GM23248 (cell line): ENCODE data around the gene NUDT22. TPM values are rescaled to one million over a fixed set of nuclear protein-coding genes. Genes with fewer than 3 reads are reported as not detected.

Experiments used
- DNase-seq: peaks from one replicate; pipeline ENCODE4 v3.0.0-alpha.2; 2015
- H2AFZ ChIP-seq: fragments of 200-600 bp; sonication (generic); 2 replicates; pipeline ENCODE4 v1.6.1; 2016; ENCODE audit warnings: antibody characterized with exemption
- H3F3A ChIP-seq: fragments of 200-600 bp; sonication (generic); 2 replicates; pipeline ENCODE4 v1.6.1; 2016; ENCODE audit warnings: mild to moderate bottlenecking, antibody characterized with exemption, mixed run types; ENCODE audit not compliant: insufficient read depth
- H3K27ac ChIP-seq: fragments of 200-600 bp; sonication (generic); 2 replicates; pipeline ENCODE4 v1.5.1; 2016; ENCODE audit warnings: mild to moderate bottlenecking
- H3K27me3 ChIP-seq: fragments of 200-600 bp; sonication (generic); replicated peaks from 2 replicates; pipeline ENCODE4 v1.6.1; 2016; ENCODE audit warnings: mild to moderate bottlenecking; ENCODE audit not compliant: insufficient read depth
- H3K36me3 ChIP-seq: fragments of 200-600 bp; sonication (generic); 2 replicates; pipeline ENCODE4 v1.6.1; 2016; ENCODE audit warnings: low read depth, mild to moderate bottlenecking
- H3K4me1 ChIP-seq: fragments of 200-600 bp; sonication (generic); 2 replicates; pipeline ENCODE4 v1.6.1; 2016; ENCODE audit warnings: mild to moderate bottlenecking; ENCODE audit not compliant: insufficient read depth
- H3K4me2 ChIP-seq: fragments of 200-600 bp; sonication (generic); one replicate; pipeline ENCODE4 v1.6.1; 2016; ENCODE audit warnings: mild to moderate bottlenecking; ENCODE audit not compliant: unreplicated experiment
- H3K4me3 ChIP-seq: fragments of 200-600 bp; sonication (generic); 2 replicates; pipeline ENCODE4 v1.5.1; 2016; ENCODE audit warnings: mild to moderate bottlenecking
- H3K79me2 ChIP-seq: fragments of 200-600 bp; sonication (generic); 2 replicates; pipeline ENCODE4 v1.6.1; 2016; ENCODE audit warnings: mild to moderate bottlenecking; ENCODE audit not compliant: insufficient read depth
- H3K9ac ChIP-seq: fragments of 200-600 bp; sonication (generic); 2 replicates; pipeline ENCODE4 v1.6.1; 2016; ENCODE audit warnings: mild to moderate bottlenecking
- H3K9me2 ChIP-seq: fragments of 200-600 bp; sonication (generic); 2 replicates; pipeline ENCODE4 v1.6.1; 2016; ENCODE audit warnings: mixed run types, mild to moderate bottlenecking, moderate library complexity; ENCODE audit not compliant: insufficient read depth
- H3K9me3 ChIP-seq: fragments of 200-600 bp; sonication (generic); one replicate; pipeline ENCODE4 v1.6.1; 2017; ENCODE audit warnings: low read depth
- H4K20me1 ChIP-seq: fragments of 200-600 bp; sonication (generic); 2 replicates; pipeline ENCODE4 v1.6.0; 2016; ENCODE audit not compliant: insufficient read depth
- EZH2 ChIP-seq: fragments of 200-600 bp; sonication (generic); IDR thresholded peaks from 2 replicates; pipeline ENCODE4 v1.6.1; 2018; ENCODE audit warnings: antibody characterized with exemption, mild to moderate bottlenecking; ENCODE audit not compliant: insufficient read depth, poor library complexity, severe bottlenecking
- EZH2phosphoT487 ChIP-seq: fragments of 200-600 bp; sonication (generic); IDR thresholded peaks from 2 replicates; pipeline ENCODE4 v1.6.1; 2018; ENCODE audit warnings: antibody characterized with exemption, moderate library complexity, mild to moderate bottlenecking, low read depth; ENCODE audit not compliant: insufficient read depth
- WGBS, 2 experiments: methylation state at CpG; one replicate each; pipeline ENCODE4 v1.1.6; 2015 to 2017; ENCODE audit warnings: low lambda C conversion rate in 2 of 2, low coverage in 1 of 2; ENCODE audit errors: missing lambda C conversion rate in 2 of 2; 5-methylcytosine and 5-hydroxymethylcytosine counted together
- in situ Hi-C: fragments of 300-500 bp; cut with MboI; formaldehyde crosslinking; loops from 2 replicates; pipeline ENCODE4 v1.15.0; 2020
- polyA plus RNA-seq: library from polyadenylated mRNA; unstranded; fragments of >200 nt; fragmentation: Nextera tagmentation; extraction: Ambion mirVana; gene quantifications from 2 replicates; pipeline ENCODE4 v1.2.1, GENCODE V29; 2016
- total RNA-seq: library from RNA; depleted of rRNA; stranded (reverse); fragments of >200 nt; shearing (Covaris generic); gene quantifications from 2 replicates; pipeline ENCODE4 v1.2.3, GENCODE V29; 2014

The NUDT22 gene
- total and polyA plus RNA-seq, 2 experiments from 2014 or later: 74.5 to 97.9 TPM

DNA sequence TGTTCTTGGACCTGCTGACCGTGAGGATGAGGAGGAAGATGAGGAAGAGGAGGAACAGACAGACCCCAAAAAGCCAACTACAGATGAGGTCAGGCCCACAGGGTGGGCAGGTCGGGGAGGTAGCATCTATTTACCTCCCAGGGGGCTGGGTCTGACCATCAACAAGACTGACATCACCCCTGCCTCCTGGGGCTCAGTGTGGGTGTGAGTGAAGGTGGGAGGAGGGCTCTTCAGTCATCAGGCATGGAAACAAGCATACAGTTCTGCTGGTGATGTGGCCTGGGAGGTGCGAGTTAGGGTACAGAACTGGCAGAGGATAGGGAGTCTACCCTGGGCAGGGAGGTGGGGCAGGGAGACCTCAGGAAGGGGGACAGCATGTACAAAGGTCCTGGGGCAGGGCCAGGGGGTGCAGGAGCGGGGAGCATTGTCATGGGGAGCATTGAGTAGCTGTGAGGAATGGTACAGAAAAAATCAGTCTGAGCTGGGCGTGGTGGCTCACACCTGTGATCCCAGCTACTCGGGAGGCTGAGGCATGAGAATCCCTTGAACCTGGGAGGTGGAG lies 34.2 kb downstream of the NUDT22 start:
- H3F3A ChIP-seq: no peaks in the 10 kb centered on the region

DNA sequence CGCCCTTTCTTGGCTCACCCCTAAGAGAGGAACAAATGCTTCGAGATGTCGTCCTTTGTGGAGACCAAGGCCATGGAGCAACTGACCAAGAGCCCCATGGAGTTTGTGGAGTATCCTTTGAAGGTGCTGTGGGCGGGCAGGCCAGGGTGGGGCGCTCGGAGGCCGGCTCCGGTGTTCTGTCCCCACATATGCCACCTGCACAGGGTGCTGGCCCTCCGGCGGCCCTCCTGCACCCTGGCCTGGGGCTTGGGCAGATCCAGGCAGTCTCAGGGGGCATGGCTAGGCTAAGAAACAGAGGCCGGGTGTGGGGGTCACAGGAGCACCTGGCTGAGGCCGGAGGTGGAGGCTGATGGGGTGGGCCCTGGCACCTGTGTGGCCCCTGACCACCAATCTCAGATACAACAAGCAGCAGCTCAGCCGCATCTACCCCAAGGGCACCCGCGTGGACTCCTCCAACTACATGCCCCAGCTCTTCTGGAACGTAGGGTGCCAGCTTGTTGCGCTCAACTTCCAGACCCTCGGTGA lies 35.5 kb downstream of the NUDT22 start:
- H3K4me3 ChIP-seq: no peak overlapping the region
- no peaks in the 10 kb centered on the region for H3K27me3 ChIP-seq
- WGBS, 2 experiments: 93% methylated on average over 18 of the region's 18 CpGs
- no peaks in the 10 kb centered on the region for H4K20me1 ChIP-seq
- no peak for TF ChIP-seq EZH2phosphoT487
- TF ChIP-seq EZH2: no peak
- no peak overlapping the region for H3K9ac ChIP-seq
- no peak overlapping the region for H3K27ac ChIP-seq
- DNase-seq: no peak
- no peaks in the 10 kb centered on the region for H3K9me3 ChIP-seq
- no peaks in the 10 kb centered on the region for H3K9me2 ChIP-seq
- H3K4me1 ChIP-seq: no peaks in the 10 kb centered on the region
- in situ Hi-C loops: no loop called here
- no peaks in the 10 kb centered on the region for H3F3A ChIP-seq
- H3K36me3 ChIP-seq: peaks cover 7% of the 10 kb centered on the region; the same call in 1 of the 2 replicates
- H3K4me2 ChIP-seq: no peak overlapping the region
- H3K79me2 ChIP-seq: no peaks in the 10 kb centered on the region
- no peak overlapping the region for H2AFZ ChIP-seq

More for the DNA sequence above, 34.2 kb downstream of the NUDT22 start:
- Histone ChIP-seq H3K27ac (no peak overlapping the region), H3K79me2 (no peaks in the 10 kb centered on the region), H3K9me3 (no peaks in the 10 kb centered on the region), H3K4me1 (no peaks in the 10 kb centered on the region), H3K27me3 (no peaks in the 10 kb centered on the region), H3K4me3 (no peak overlapping the region), H3K9me2 (no peaks in the 10 kb centered on the region), H3K36me3 (peaks cover 7% of the 10 kb centered on the region; the same call in 1 of the 2 replicates), H4K20me1 (no peaks in the 10 kb centered on the region), H3K9ac (no peak overlapping the region), H3K4me2 (no peak overlapping the region), H2AFZ (no peak overlapping the region)
- in situ Hi-C loops: no loop called here
- DNase-seq: no peak
- WGBS, 2 experiments: 84 to 92% methylated on average over 5 to 6 of the region's 6 CpGs
- TF ChIP-seq EZH2phosphoT487 (no peak), EZH2 (no peak)

DNA sequence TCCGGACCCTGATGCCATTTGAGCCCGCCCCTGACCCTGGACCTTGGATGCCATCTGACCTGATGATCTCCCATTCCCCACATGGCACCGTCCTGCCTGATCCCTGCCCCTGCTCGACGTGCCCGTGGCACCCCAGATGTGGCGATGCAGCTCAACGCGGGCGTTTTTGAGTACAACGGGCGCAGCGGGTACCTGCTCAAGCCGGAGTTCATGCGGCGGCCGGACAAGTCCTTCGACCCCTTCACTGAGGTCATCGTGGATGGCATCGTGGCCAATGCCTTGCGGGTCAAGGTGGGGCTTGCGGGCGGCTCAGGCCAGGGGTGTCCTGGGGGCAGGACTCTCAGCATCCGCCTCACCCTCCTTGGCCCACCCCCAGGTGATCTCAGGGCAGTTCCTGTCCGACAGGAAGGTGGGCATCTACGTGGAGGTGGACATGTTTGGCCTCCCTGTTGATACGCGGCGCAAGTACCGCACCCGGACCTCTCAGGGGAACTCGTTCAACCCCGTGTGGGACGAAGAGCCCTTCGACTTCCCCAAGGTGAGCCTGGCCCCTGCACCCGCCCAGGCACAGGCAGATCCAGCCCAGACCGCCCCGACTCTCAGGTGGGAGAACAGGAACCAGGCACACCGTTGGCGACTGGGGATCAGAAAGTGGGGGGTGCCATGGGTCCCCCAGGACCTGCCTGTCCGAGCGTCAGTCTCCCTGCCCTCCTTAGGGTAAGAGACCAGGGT lies 36.4 kb downstream of the NUDT22 start:
- Histone ChIP-seq H2AFZ (no peak overlapping the region), H3K4me1 (0 out of 2 replicates have a peak, but pooled peaks cover 2% of the 10 kb centered on the region), H3K36me3 (peaks cover 7% of the 10 kb centered on the region; the same call in 1 of the 2 replicates), H3K27me3 (no peaks in the 10 kb centered on the region), H3K79me2 (no peaks in the 10 kb centered on the region), H3K9ac (no peak overlapping the region), H3K9me3 (no peaks in the 10 kb centered on the region), H3K9me2 (no peaks in the 10 kb centered on the region), H3F3A (no peaks in the 10 kb centered on the region), H3K4me3 (no peak overlapping the region), H3K4me2 (no peak overlapping the region), H3K27ac (no peak overlapping the region), H4K20me1 (no peaks in the 10 kb centered on the region)
- no peak for DNase-seq
- 93 to 94% methylated on average over 42 of the region's 42 CpGs for WGBS, 2 experiments
- no peak for TF ChIP-seq EZH2phosphoT487
- TF ChIP-seq EZH2: no peak
- in situ Hi-C loops: no loop called here

DNA sequence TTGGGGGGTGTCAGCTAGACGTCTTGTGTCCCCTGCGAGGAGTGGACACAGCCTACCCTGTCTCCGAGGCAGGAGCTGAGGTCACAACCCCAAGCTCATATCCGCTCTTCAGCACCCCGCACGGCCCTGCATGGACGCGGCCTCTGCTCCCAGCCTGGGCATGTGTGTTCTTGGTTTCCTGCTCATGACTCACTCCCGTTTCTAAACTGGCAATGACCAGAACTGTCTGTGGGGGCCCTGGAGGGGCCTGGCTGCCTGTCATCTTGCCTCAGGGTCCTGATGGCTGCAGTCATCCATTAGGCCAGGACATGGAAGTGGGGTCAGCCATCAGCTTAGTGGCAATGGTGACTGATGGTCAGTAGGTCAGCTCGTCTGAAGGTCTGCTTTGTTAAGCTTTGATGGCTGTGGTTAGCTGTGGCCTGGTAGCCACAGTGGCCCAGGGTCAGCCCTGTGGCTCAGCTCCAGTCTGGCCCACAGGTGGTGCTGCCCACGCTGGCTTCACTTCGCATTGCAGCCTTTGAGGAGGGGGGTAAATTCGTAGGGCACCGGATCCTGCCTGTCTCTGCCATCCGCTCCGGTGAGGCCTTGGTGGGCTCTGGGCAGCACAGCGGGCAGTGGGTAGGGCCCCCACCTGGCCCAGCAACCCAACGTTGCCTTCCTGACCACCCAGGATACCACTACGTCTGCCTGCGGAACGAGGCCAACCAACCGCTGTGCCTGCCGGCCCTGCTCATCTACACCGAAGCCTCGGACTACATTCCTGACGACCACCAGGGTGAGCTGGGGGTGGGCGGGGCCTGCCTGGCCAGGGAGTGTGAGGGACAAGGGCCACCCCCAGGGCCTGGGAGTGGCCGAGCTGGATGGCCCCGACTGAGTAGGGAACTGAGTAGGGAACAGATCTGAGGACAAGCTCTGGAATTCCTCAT lies 37.2 kb downstream of the NUDT22 start:
- no peak overlapping the region for H3K9ac ChIP-seq
- H4K20me1 ChIP-seq: no peaks in the 10 kb centered on the region
- in situ Hi-C loops: no loop called here
- no peak overlapping the region for H3K27ac ChIP-seq
- H3K4me3 ChIP-seq: no peak overlapping the region
- TF ChIP-seq EZH2phosphoT487 (no peak), EZH2 (no peak)
- H2AFZ ChIP-seq: no peak overlapping the region
- no peaks in the 10 kb centered on the region for H3K79me2 ChIP-seq
- peaks cover 9% of the 10 kb centered on the region for H3K4me1 ChIP-seq
- DNase-seq: peak; percentile 39
- H3K36me3 ChIP-seq: peaks cover 7% of the 10 kb centered on the region; the same call in 1 of the 2 replicates
- no peaks in the 10 kb centered on the region for H3K9me3 ChIP-seq
- H3K9me2 ChIP-seq: no peaks in the 10 kb centered on the region
- H3K27me3 ChIP-seq: no peaks in the 10 kb centered on the region
- peaks cover 7% of the 10 kb centered on the region; the same call in 1 of the 2 replicates for H3F3A ChIP-seq
- no peak overlapping the region for H3K4me2 ChIP-seq
- WGBS, 2 experiments: 77 to 82% methylated on average over 24 to 29 of the region's 29 CpGs
